ENCODE results near the gene ERC1.

The ERC1 gene

DNA sequence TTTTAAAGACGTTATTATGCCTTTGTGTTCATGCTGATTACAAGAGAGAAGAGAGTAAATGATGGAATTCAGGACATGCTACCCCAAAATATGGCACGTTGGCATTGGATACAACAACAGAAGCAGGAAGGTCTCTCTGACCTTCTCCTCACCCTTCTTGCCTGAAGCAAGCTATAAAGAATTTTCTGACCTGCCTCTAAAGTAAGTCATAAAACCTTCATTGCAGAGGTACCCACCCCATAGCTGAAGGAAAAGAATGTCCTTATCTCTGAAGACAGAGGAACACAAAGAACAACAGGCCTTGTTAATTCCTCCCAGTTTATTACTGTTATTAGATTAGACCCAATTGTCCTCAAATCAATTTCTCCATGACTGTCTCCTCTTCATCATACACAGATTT, 427.1 kb downstream of the ERC1 start:
- TF ChIP-seq, protein P1, sequence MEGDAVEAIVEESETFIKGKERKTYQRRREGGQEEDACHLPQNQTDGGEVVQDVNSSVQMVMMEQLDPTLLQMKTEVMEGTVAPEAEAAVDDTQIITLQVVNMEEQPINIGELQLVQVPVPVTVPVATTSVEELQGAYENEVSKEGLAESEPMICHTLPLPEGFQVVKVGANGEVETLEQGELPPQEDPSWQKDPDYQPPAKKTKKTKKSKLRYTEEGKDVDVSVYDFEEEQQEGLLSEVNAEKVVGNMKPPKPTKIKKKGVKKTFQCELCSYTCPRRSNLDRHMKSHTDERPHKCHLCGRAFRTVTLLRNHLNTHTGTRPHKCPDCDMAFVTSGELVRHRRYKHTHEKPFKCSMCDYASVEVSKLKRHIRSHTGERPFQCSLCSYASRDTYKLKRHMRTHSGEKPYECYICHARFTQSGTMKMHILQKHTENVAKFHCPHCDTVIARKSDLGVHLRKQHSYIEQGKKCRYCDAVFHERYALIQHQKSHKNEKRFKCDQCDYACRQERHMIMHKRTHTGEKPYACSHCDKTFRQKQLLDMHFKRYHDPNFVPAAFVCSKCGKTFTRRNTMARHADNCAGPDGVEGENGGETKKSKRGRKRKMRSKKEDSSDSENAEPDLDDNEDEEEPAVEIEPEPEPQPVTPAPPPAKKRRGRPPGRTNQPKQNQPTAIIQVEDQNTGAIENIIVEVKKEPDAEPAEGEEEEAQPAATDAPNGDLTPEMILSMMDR (IDR thresholded peaks at IDR 0.05; ENCODE audit: insufficient read depth, low read depth, low read length, missing control alignments): no peak
- no peak overlapping the region for H3K4me3 ChIP-seq (ENCODE audit: low read length)
- no peak for DNase-seq (ENCODE audit: low read depth)

DNA sequence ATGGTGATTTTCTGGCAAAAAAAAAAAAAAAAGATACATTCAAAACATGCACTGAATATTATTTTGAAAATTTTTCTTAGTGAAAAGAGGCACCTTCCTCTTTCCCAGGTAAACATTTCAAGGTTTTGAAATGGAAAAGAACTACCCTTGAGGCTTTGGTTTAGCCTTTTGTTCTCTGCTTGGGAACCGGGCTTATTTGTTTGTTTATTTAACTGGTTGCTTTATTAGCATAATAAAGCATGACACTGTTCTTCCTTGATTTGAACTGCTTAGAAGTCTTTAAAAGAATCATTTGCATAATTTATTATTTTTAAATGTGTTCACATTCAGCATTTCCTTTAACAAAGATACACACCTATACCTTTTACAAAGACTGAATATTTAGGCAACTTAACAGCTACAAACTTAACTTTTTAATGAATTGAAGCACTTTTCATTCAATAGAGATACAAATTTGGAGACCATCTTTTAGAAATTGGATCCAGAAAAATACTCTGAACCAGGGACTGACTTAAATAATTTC, 428.9 kb downstream of the ERC1 start:
- no peak for DNase-seq (ENCODE audit: low read depth)
- TF ChIP-seq, protein P1 (IDR thresholded peaks at IDR 0.05; ENCODE audit: insufficient read depth, low read depth, low read length, missing control alignments): no peak
- H3K4me3 ChIP-seq (ENCODE audit: low read length): no peak overlapping the region

DNA sequence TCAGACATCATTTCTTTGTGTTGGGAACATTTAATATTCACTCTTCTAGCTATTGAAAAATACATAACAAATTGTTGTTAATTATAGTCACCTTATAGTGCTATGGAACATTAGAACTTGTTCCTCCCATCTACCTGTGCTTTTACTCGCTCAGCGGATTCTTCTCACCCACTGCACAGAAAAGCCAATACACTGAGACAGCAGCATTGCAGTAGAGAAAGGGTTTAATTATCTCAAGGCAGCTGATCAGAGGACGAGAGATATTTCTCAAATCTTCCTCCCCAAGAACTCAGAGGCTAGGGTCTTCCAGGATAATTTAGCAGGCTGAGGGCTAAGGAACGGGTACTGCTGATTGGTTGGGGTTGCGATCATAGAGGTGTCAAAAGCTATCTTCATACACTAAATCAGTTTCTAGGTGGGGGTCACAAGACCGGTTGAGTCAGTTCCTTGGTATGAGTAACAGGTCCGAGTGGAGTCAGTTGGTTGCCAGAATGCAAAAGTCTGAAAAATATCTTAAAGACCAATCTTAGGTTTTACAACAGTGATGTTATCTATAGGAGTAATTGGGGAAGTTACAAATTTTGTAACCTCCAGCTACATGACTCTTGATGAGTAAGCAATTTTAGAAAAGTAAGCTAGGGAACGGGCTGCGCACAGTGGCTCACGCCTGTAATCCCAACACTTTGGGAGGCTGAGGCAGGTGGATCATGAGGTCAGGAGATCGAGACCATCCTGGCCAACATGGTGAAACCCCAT, 430.2 kb downstream of the ERC1 start:
- H3K4me3 ChIP-seq (ENCODE audit: low read length): no peak overlapping the region
- no peak for DNase-seq (ENCODE audit: low read depth)
- TF ChIP-seq, protein P1 (IDR thresholded peaks at IDR 0.05; ENCODE audit: insufficient read depth, low read depth, low read length, missing control alignments): no peak

DNA sequence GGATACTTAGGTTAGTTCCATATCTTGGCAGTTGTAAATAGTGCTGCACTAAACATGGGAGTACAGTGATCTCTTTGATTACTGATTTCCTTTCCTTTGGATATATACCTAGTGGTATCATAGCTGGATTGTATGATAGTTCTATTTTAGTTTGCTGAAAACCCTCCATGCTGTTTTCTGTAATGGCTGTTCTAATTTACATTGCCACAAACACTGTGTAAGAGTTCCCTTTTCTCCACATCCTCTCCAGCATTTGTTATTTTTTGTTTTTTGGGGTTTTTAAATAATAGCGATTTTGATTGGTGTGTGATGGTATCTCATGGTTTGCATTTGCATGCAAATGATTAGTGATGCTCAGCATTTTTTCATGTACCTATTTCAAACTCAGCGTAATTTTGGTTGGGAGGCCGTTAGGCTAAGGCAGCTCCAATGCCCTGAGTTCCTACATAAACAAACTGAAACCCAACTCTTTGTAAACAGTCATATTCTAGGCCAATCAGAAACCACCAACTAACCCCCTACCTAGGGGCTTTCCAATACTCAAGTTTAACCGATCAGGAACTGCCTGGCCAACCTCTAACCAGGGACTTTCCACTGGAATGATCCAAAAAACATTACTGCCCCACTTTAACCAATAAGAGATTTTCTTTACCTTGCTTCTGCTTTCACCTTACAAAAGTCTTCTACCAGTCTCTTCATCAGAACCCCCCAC, 431.7 kb downstream of the ERC1 start:
- no peak for DNase-seq (ENCODE audit: low read depth)
- no peak overlapping the region for H3K4me3 ChIP-seq (ENCODE audit: low read length)
- TF ChIP-seq, protein P1 (IDR thresholded peaks at IDR 0.05; ENCODE audit: insufficient read depth, low read depth, low read length, missing control alignments): no peak

DNA sequence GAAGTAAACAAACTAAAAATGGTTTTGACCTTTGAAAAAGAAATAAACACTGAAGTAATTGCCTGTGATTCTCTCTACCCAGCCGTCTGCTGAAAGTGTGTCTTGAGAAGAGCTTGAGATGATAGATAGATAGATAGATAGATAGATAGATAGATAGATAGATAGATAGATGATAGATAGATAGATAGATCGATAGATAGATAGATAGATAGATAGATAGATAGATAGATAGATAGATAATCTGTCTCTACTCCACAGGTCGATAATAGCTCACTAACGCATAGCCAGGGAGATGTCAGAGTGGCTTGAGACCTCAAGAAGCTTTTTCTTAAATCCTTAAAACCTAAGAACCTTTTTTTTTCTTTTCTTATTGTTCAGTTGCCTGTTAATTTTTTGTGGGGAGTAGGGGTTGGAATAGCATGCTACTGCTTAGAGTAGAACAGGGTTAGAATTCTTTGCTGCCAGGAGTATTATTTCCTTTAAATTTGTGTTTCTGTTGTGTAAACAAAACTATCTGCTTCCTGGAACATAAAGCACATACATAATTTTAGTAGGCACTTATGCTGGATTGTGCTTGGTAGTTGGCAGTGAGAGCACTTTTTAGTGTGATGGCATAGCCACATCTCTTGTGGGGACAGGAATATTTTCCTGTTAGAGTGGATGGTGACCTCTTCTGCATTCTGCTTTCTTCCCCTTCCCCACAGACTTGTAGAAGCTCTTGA, 433.8 kb downstream of the ERC1 start:
- H3K4me3 ChIP-seq (ENCODE audit: low read length): no peak overlapping the region
- no peak for DNase-seq (ENCODE audit: low read depth)
- TF ChIP-seq, protein P1 (IDR thresholded peaks at IDR 0.05; ENCODE audit: insufficient read depth, low read depth, low read length, missing control alignments): no peak

DNA sequence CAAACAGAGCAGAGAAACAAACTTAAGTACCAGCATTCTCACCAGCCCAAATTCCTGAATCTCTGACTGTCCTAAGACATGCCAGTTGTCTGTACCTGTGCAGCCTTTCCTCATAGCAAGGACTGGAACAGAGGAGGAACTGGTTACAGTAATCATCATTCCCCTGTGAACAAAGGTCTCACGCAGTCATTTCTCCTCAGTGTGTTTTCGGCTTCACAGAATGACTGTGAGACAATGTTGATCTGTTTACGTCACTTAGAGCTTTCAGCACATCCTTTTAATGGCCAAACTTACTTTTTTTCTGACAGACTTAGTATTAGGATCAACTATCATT, 434.3 kb downstream of the ERC1 start:
- H3K4me3 ChIP-seq (ENCODE audit: low read length): no peak overlapping the region
- DNase-seq (ENCODE audit: low read depth): no peak
- TF ChIP-seq, protein P1 (IDR thresholded peaks at IDR 0.05; ENCODE audit: insufficient read depth, low read depth, low read length, missing control alignments): no peak
